ENCODE measurements around the gene SGPL1. TPM values are rescaled to one million over a fixed set of nuclear protein-coding genes. Genes with fewer than 3 reads are reported as not detected.

The SGPL1 gene
- total and polyA plus RNA-seq, 2 of the 8 experiments (the other 6 are each of a cell fraction or from before 2014, with no cell fraction given), result 20.5 to 51.6 TPM

- no peaks in the 10 kb centered on the region for H3K79me2 ChIP-seq (ENCODE audit: control insufficient read depth in 1 of 2, insufficient read depth in 2 of 2, low read length in 2 of 2)
- H3K9ac ChIP-seq (replicated peaks in 1 of 4; ENCODE audit: extremely low read depth in 1 of 4, low read depth in 3 of 4, low read length in 3 of 4), result no peak overlapping the region
- H3K23me2 ChIP-seq (ENCODE audit: low read depth, low read length), result no peaks in the 10 kb centered on the region
- ChIA-PET POLR2A (ENCODE audit: partially characterized antibody) (no interaction called here), CTCF (ENCODE audit: partially characterized antibody) (interaction anchor here (1.0 to 1.4 kb wide), 4 partner anchors 16 to 44 kb away, joined by 3 read pairs; no protein-coding TSS in a partner anchor)
- no peak overlapping the region for H3K23ac ChIP-seq (ENCODE audit: insufficient read length)
- FAIRE-seq (no peak), DNase-seq (ENCODE audit: low read depth in 1 of 2, low spot score in 2 of 2) (no peak)
- no peaks in the 10 kb centered on the region for H3K27me3 ChIP-seq (replicated peaks in 1 of 4; ENCODE audit: control insufficient read depth in 3 of 4, extremely low read depth in 1 of 4, insufficient read depth in 3 of 4, low read length in 3 of 4)
- no peak overlapping the region for H3K4me2 ChIP-seq (ENCODE audit: insufficient read depth in 1 of 2, low read depth in 2 of 2, low read length in 2 of 2)
- no peak overlapping the region for H2AK5ac ChIP-seq (ENCODE audit: low read depth, low read length)
- H2AFZ ChIP-seq (ENCODE audit: low read length), result no peak overlapping the region
- no peak overlapping the region for H2BK5ac ChIP-seq (ENCODE audit: low read depth, low read length)
- H2BK12ac ChIP-seq (ENCODE audit: low read depth, low read length), result no peak overlapping the region
- H3K4ac ChIP-seq (replicated peaks; ENCODE audit: insufficient read length, low read depth, low read length), result no peak overlapping the region
- no peak overlapping the region for H4K8ac ChIP-seq (ENCODE audit: extremely low read depth, insufficient read depth, low read length)
- no peak overlapping the region for H2BK120ac ChIP-seq (replicated peaks; ENCODE audit: low read depth, low read length)
- 95% methylated on average over 2 of the region's 2 CpGs; no CpG with 5 or more reads in 1 of the 2 experiments for WGBS, 2 experiments (ENCODE audit: extremely low coverage in 1 of 2, insufficient coverage in 1 of 2, insufficient read length in 1 of 2, insufficient replicate concordance in 2 of 2, low coverage in 1 of 2, low lambda C conversion rate in 2 of 2, missing lambda C conversion rate in 1 of 2)
- no peak overlapping the region for H3K56ac ChIP-seq (replicated peaks; ENCODE audit: insufficient read length, low read depth, low read length)
- no peaks in the 10 kb centered on the region for H3K9me3 ChIP-seq (ENCODE audit: insufficient read depth in 2 of 2, low read depth in 1 of 2, low read length in 1 of 2)
- no peak overlapping the region for H3K27ac ChIP-seq (ENCODE audit: low read depth, low read length)
- no peaks in the 10 kb centered on the region for H4K20me1 ChIP-seq (replicated peaks in 1 of 2; ENCODE audit: control insufficient read depth in 1 of 2, insufficient read depth in 2 of 2, low read length in 2 of 2)
- H4K91ac ChIP-seq (replicated peaks; ENCODE audit: insufficient read length, low read length), result no peak overlapping the region
- no peaks in the 10 kb centered on the region for H3K36me3 ChIP-seq (ENCODE audit: control insufficient read depth in 2 of 4, insufficient read depth in 4 of 4, low read length in 3 of 4)
- H3K18ac ChIP-seq (ENCODE audit: extremely low read depth, low read length), result no peak overlapping the region
- no peak overlapping the region for H2BK20ac ChIP-seq (ENCODE audit: low read length)
- peaks cover 0 to 3% (median 0%) of the 10 kb centered on the region in 4 experiments; a peak in 2 of 7 replicates for H3K4me1 ChIP-seq (replicated peaks in 1 of 4; ENCODE audit: control insufficient read depth in 3 of 4, insufficient read depth in 4 of 4, low read length in 3 of 4)
- no peak overlapping the region for H3K4me3 ChIP-seq (ENCODE audit: extremely low read depth in 1 of 4, insufficient read depth in 2 of 4, low read depth in 3 of 4, low read length in 4 of 4)
- no peak overlapping the region for H2BK15ac ChIP-seq (ENCODE audit: low read length)
- no peak overlapping the region for H4K5ac ChIP-seq (ENCODE audit: insufficient read length, low read depth, low read length)
- no peak overlapping the region for H3K14ac ChIP-seq (ENCODE audit: insufficient read length)
- H3K79me1 ChIP-seq (ENCODE audit: low read depth, low read length), result no peaks in the 10 kb centered on the region
- TF ChIP-seq CHD1 (IDR thresholded peaks at IDR 0.05; ENCODE audit: low read depth, low read length) (no peak), POU5F1 (IDR thresholded peaks at IDR 0.05; ENCODE audit: low read depth, low read length) (no peak)
Observed at GRCh38 chr10:70779088-70779487, 36.7 kb upstream of the SGPL1 start.
